PC-9 (cell line): ENCODE measurements around the gene ANKRD33B.

ENCODE experiments used
- EZH2 ChIP-seq: fragments of 200-600 bp; sonication (generic); IDR thresholded peaks from 2 replicates; pipeline ENCODE4 v1.8.0; 2017; ENCODE audit warnings: antibody characterized with exemption, low read depth
- TF ChIP-seq, protein P1 (sequence below): fragments of 200-600 bp; sonication (generic); conservative IDR thresholded peaks from 2 replicates; pipeline ENCODE4 v1.6.1; 2017; ENCODE audit warnings: mixed run types, antibody characterized with exemption, mild to moderate bottlenecking, moderate library complexity

DNA sequence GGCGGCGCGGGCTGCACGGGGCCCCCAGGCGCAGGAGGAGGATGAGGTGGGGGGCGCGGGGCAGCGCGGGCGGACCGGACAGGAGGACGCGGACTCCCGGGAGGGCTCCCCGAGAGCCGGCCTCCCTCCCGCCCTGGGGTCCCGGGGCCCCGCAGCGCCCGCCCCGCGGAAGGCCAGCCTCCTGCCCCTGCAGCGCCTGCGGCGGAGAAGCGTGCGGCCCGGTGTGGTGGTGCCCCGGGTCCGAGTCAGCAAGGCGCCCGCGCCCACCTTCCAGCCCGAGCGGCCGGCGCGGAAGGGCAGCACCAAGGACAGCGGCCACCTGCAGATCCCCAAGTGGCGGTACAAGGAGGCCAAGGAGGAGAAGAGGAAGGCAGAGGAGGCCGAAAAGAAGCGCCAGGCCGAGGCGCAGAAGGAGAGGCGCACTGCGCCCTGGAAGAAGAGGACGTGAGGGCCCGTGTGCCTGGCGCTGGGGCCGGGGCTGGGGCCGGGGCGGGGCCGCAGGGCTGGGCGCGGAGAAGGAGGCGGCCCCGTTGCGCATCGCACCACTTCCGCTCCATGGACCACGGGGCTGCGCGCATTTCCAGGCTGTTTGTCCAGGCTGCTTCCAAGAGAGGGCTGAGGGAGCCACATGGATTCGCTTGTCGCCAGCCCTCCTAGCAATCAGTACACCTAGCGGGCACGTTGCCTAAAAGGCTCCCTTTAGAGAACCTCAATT is 86.0 kb downstream of the ANKRD33B start:
- TF ChIP-seq, protein P1, sequence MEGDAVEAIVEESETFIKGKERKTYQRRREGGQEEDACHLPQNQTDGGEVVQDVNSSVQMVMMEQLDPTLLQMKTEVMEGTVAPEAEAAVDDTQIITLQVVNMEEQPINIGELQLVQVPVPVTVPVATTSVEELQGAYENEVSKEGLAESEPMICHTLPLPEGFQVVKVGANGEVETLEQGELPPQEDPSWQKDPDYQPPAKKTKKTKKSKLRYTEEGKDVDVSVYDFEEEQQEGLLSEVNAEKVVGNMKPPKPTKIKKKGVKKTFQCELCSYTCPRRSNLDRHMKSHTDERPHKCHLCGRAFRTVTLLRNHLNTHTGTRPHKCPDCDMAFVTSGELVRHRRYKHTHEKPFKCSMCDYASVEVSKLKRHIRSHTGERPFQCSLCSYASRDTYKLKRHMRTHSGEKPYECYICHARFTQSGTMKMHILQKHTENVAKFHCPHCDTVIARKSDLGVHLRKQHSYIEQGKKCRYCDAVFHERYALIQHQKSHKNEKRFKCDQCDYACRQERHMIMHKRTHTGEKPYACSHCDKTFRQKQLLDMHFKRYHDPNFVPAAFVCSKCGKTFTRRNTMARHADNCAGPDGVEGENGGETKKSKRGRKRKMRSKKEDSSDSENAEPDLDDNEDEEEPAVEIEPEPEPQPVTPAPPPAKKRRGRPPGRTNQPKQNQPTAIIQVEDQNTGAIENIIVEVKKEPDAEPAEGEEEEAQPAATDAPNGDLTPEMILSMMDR, result no peak
- no peak for TF ChIP-seq EZH2
